Nucleus accumbens (tissue), 56 donors: ENCODE measurements around the gene NHERF2.
A peak's percentile ranks its signal among the peaks of the same experiment; 100 is the strongest.

ENCODE experiments used
- DNase-seq, 56 donors: peaks; one replicate each; lab custom pipeline; 2025; lab: John Stamatoyannopoulos, UW

NHERF2 gene

DNA sequence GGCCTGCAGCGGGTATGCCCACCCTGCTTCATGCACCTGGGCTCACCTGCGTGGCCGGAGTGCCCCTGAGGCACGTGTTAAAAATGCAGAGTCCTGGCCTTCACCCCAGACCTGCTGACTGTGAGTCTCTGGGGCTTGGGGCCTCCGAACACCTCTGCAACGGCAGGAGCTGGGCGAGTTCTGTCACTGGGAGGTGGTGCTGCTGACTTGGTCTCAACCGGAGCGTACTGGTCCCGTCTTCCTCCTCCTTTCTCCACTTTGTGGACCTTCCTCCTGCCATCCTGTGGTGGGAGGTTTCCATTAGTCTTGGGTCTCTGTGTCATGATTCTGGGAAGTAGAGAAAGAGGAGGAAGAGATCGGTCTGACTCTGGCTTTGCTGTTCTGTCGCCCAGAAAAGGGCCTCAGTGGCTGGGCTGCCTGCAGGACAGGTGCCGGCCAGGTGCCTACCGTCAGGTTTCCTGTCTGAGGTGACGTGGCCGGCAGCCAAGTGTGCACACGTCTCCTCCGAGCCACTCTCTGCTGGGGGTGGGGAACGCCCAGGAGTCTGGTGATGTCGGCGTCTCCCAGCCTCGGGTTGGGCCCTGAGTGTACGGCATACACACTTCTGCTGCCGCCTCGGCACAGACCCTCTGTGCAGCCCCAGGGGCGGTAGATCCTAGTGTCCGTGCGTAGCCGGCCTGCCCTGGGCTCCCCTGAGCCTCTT is 28.0 kb downstream of the NHERF2 start:
- no peak for DNase-seq

DNA sequence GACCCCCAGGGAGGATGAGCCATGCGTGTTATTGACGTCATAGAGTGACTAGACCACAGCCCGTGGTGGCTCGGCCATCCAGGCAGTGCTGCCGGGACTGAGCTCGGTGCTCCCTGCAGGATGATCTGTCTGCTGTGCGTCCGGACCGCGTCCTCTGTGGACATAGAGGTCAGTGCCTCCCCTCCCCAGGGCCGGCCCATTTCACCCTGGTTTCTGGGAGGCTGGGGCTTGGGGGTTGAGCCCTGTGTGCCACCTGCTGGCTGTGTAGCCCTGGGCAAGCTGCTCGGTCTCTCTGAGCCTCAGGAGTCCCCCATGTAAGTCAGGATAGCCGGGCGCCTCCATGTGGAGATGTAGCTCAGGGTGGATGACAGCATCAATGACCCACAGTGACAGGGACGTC is 29.4 kb downstream of the NHERF2 start:
- DNase-seq, result peak in 7 of 56 donors; percentile 10 to 64 (median 35)

DNA sequence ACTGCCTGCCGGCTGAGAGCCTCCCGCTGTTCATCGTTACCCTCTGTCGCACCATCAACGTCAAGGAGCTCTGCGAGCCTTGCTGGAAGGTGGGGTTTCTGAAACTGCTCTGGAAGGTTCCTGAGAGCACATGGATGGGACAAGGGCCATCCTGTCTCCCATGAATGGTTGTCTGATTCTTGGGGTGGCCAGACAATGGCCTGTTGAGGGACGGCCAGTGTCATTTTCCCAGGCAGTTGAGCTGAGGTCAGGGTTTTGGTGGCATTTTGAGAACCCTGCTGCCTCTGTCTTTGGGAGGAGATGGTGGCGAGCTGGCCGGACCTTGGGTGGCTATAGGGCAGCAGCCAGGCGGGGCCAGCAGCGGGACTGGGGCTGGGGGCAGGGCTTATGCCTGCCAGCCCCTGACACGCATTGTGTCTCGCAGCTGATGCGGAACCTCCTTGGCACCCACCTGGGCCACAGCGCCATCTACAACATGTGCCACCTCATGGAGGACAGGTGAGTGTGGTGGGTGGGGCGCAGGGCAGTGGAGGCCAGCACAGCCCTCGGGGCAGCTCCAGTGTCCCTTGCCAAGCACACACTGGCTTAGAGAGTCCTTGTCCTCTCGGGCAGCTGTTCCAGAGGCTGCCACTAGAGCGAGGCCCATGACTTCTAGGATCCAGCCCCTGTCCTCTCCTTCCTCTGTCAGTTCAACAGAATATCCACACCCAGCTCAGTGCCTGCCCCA is 30.1 kb downstream of the NHERF2 start:
- DNase-seq, result peak in 34 of 56 donors; percentile 8 to 73 (median 34)

DNA sequence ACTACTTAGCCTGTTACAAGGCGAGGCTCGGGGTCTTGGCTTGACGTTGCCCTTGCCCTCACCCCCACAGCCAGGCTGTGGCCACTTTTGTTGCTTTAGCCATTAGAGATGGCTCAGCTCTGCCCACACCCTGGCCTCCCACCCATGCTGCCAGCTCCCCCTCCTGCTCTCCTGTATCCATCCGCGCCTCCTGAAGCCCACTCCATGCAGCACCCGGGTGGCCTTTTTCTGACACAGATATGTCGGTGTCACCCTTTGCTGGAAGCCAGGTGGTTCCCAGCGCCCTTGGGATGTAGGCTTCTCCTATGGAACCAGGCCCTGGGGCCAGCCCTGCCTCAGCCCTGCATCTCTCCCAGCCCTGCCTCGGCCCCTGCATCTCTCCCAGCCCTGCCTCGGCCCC is 30.7 kb downstream of the NHERF2 start:
- DNase-seq, result no peak

DNA sequence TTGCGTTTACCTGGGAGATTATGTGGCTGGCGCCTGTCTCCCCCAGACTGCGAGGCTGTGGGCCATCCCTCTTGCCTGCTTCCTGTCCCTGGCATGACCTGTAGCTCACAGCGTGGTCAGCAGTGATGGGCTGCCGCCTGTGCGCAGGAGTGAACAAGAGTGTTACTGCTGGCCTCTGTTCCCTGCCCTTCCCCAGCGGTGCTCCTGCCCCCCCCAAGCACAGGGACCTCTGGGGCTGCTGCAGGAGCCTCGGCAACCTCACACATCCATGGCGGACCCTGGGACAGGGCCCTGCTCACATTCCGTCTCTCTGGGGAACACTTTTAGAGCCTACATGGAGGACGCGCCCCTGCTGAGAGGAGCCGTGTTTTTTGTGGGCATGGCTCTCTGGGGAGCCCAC is 31.7 kb downstream of the NHERF2 start:
- DNase-seq, result no peak

DNA sequence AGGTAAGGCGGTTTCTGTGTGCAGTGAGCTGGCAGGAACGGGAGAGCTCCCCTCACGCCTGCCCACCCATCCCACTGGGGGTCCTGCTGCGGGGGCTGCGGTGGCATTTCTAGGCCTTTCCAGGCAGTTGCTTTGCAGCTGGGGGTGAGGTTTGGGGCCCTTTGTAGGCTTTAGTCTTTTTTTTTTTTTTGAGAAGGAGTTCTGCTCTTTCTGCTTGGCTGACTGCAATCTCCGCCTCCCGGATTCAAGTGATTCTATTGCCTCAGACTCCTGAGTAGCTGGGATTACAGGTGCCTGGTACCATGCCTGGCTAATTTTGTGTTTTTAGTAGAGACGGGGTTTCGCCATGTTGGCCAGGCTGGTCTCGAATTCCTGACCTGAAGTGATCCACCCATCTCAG is 32.2 kb downstream of the NHERF2 start:
- DNase-seq, result no peak

DNA sequence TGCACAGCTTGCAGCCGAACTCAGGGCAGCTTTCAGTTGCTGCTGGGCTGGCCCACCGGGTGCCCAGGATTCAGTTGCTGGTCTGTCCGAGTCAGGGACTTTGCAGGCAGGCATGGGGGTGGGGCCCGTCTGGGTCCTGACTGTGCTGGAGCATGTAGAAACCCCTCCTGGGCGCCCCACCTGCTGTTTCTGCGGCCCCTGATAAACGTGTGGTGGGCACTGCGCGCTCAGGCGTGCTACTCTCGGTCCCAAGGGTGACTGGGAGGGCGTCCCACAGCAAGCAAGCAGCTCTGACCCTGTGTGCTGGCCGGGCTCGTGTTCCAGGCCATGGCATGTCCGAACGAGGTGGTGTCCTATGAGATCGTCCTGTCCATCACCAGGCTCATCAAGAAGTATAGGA is 33.6 kb downstream of the NHERF2 start:
- DNase-seq, result no peak

DNA sequence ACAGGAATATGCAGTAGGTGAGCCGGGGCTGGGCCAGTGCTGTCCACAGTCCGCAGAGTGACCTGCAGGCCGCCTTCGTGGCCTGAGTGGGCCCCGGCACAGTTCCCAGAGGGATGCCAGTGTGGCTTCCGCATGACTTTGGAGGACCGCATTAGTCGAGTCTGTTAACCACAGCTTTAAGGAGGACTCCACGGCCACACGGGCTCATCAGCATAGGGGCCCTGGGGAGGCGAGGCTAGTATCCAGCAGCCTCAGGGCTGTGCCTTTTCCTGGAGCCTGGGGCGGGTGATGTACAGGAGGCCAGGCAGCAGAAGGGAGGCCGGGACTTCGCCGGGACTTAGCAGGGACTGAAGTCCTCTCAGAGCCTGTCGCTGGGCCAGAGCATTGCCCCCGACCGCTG is 34.3 kb downstream of the NHERF2 start:
- no peak for DNase-seq

DNA sequence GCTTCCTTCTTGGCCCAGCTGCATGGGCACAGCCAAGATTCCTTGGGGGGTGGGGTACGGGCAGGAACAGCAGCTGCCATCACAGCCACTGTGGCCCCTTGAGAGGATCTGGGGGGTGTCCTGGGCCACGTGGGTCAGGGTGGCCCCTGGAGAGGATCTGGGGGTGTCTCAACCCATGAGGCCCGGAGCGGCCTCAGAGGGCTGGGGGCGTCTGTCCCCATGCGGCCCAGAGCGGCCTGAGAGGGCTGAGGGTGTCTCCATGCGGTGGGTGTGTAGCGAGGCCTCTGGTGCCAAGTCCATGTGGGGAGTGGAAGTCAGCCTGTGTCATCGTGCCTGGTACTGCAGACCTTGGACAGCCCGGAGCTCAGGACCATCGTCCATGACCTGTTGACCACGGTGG is 34.8 kb downstream of the NHERF2 start:
- no peak for DNase-seq

DNA sequence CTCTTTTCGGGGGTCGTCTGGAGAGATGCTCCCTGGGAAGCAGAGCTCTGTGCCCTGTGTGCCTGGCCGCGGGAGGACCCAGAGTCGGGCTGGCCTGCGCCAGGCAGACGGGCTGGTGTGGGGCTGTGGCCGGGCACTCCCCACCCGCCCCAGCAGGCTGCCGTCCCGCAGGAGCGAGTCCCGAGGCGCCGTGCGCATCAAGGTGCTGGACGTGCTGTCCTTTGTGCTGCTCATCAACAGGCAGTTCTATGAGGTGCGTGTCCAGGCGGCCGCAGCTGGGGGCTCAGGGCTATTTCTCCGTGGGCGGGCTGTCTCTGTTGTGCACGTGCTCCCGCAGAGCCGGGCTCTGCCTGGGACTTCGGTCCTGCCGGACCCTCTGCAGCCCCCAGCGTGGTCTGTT is 36.1 kb downstream of the NHERF2 start:
- no peak for DNase-seq

DNA sequence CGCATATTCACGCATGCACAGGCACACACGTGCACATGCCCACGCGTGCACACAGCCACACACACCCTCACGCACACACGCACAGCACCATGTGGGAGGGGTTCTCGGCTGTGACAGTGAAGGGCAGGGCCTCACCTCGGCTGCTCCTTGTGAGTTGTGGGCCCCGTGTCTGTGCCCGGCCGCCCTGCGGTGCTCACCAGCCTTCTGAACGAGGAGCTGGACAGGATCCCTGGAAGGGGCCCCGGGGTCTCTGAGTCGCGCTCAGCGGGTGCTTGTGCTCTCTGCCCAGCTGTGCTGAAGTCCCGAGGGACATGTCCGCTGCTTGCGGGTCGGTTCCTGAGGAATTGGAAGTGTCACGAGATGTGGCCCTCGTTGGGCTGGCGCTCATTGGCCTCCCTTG is 37.2 kb downstream of the NHERF2 start:
- no peak for DNase-seq

DNA sequence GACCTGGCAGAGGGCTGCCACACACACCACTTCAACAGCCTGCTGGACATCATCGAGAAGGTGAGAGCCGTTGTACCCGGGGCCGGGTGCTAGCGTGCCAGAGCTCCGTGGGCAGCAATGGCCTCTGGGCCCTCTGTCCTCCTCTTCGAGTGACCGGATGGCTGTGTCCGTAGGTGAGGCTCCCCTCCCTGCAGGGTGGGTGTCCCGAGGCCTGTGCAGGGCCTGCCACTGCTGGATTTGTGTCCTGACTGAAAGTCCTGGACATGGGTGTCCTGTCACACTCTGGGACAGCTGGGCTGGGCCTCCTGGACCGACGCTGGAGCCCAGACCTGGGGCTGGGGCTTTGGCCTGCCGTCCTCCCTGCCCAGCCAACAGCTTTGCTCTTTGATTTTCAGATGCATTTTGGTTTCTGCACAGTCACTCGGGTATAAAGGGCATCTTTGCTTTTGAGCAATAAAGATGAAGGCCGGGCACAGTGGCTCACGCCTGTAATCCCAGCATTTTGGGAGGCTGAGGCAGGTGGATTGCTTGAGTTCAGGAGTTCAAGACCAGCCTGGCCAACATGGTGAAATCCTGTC is 37.8 kb downstream of the NHERF2 start:
- no peak for DNase-seq

DNA sequence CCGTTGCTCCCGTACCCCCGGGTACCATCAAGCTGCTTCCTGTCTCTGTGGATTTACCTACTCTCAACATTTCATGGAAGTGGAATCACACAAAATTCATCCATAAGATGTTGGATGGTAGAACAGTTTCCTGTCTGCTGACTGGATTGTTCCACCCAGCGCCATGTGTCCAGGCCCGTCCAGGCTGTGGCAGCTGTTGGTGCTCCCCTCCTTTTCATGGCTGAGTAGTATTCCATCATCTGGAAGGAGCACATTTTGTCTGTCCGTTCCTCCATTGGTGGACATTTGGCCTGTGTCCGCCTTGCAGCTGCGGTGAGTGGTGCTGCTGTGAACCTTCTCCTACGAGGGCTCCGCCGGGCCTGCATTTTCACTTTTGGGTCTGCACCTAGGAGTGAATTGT is 39.4 kb downstream of the NHERF2 start:
- no peak for DNase-seq

DNA sequence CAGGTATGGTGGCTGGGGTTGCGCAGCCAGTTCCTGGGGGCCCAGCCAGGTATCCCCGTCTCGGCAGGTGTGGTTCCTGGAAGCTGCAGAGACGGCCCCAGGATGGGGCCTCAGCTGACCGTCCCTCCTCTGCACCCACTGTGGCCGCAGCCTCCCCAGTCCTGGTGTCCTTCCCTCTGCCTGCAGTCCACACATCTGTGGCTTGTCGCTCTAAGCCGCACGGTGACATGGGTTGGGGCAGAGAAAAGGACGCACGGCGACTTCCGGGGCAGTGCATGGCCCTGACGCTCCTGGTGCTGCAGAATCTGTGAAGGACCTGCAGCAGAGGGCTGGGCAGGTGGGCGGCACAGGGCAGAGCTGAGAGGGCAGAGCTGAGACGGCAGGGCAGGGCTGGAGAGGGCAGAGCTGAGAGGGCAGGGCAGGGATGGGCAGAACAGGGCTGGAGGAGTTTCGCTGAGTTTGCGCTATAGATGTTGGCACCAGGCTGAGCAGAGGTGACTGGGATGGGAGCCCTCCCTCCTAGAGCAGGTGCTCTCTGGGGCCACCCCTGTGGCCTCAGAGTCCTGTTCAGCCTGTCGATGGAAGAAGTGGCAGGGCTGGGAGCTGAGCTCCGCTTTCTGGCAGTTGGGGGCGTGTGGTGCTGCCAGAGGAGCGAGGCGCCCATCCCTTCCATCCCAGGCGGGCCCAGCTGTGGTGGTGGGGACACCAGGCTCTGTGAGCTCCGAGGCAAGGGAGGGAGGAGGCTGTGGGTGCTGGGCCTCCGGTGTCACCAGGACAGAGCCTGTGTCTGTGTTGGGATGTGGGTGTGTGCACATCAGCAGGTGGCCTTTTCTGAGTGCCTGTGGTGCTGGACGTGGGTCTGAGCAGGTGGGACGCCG is 44.1 kb downstream of the NHERF2 start:
- DNase-seq, result no peak

DNA sequence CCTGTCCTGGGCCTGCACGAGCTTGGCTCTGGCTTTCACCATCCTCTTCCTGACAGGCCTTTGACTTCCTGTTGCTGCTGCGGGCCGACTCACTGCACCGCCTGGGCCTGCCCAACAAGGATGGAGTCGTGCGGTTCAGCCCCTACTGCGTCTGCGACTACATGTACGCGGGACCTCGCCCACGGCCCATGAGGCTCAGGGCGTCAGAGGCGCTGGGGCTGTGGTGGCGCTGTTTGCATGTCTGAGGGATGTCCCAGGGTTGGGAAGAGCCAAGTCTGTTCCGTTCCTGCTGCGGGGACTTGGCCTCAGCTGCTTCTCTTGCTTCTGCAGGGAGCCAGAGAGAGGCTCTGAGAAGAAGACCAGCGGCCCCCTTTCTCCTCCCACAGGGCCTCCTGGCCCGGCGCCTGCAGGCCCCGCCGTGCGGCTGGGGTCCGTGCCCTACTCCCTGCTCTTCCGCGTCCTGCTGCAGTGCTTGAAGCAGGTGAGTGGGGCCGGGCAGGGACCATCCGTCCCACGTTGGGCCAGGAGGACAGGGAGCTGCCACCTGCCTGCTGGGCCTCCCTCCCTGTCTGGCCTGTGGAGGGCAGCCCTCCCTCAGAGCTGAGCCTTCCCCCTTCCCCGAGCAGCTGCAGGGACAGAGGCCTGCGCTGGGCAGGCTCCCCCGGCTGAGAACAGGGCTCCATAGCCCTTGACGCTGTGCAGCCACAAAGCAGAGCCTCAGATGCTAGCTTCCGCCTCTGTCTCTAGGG is 44.9 kb downstream of the NHERF2 start:
- DNase-seq, result no peak

DNA sequence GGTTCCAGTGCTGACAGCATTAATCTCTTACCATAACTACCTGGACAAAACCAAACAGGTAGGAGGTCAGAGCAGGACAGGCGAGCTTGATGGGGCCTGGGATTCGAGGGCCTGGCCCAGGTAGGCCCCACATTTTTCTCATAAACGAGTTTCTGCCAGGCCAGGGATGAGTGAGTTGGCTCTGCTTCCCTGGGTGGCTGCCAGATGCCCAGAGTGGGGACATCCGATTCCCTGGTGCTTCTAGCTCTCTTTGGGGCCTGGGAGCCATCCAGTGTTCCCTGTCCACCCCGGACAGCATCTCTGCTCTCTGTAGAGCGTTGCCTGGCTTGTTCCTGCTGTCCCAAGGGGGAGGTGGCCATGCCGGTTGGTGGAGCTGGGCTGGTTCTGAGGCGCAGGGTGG is 46.2 kb downstream of the NHERF2 start:
- no peak for DNase-seq

DNA sequence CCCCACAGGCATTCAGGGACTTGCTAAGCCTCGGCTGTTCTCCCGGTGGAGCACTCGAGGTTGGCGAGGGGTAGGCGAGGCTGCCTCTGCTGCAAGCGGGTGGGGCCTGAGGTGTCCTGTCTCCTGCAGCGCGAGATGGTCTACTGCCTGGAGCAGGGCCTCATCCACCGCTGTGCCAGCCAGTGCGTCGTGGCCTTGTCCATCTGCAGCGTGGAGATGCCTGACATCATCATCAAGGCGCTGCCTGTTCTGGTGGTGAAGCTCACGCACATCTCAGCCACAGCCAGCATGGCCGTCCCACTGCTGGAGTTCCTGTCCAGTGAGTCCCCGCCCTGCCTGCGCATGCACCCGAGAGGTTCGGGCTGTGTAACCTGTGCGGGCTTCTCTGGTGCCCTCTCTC is 47.4 kb downstream of the NHERF2 start:
- no peak for DNase-seq

DNA sequence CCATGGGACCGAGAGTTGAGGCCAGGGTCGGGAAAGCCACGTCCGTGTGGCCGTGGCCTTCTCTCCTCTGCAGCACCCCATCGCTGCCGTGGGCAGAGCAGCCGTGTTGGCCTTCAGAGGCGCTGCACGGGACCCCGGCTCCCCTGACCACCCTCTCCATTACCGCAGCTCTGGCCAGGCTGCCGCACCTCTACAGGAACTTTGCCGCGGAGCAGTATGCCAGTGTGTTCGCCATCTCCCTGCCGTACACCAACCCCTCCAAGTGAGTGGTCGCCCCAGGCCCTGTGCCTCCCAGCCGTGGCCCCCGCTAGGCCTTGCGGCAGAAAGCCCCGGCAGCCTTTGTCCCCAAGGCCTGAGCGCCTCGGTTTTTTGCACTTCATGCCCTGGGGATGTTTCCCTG is 48.9 kb downstream of the NHERF2 start:
- DNase-seq, result no peak

DNA sequence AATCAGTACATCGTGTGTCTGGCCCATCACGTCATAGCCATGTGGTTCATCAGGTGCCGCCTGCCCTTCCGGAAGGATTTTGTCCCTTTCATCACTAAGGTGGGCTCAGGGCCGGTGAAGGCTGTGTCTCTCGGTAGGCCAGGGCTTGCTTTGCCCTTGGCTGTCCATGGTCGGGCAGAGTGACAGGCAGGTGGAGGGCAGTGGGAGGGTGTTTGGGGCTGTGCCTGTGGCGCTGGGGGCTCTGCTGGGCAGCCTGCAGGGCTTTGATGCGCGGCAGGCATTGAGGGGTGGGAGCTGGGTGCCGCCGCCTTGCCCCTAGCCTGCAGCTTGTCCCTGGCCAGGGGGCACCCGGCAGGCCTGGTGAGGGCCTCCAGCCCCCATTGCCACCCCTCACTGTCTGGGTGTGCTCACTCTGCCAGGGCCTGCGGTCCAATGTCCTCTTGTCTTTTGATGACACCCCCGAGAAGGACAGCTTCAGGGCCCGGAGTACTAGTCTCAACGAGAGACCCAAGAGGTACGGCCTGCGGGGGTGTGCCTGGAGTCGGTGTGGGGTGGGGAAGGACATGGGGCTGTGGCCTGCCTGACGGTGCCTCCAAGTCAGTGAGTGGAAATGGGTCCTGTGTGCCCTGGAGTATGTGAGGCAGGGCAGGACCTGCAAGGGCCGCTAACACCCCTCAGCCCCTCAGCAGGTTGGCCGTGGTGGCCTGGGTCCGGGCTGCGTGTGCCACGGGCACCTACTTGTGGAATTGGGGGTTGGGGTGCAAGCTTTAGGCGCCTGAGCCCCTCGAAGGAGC is 49.6 kb downstream of the NHERF2 start:
- no peak for DNase-seq

DNA sequence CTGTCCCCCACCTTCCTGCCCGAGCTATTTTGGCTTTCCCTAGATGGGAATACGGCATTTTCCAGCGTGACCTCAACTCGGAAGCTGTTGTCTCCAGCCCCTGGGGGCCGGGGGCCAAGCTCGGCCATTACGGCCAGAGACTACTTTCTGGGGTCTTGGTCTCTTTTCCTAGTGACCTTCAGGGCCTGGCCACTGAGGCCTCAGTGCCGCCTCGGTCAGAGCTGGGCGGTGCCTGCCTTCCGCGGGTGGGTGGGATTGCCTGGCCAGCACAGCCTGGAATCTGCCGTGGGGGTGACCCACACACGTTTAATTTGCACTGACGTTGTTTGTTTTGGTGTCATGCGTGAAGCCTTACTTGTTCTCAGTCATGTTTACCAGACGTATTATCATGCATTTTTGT is 50.3 kb downstream of the NHERF2 start:
- DNase-seq, result no peak
